GM23338 (cell line): Measurements from ENCODE around the gene ATAD3B.

Experiments
- CREB1 ChIP-seq: fragments of 250-450 bp; sonication (Bioruptor Pico); IDR thresholded peaks from 2 replicates; pipeline ENCODE4 v1.5.0; 2020; ENCODE audit warnings: low read depth, mild to moderate bottlenecking, moderate library complexity
- CTCF ChIP-seq, 2 experiments: fragments of 200-600 bp in 1 of 2; sonication (generic) in 1 of 2; conservative IDR thresholded peaks; 2 replicates each; pipeline versions ENCODE4 v1.5.1 to v1.6.1; 2016 to 2017; ENCODE audit warnings: antibody characterized with exemption in 2 of 2, low read depth in 2 of 2, mild to moderate bottlenecking in 2 of 2, moderate library complexity in 1 of 2
- EZH2 ChIP-seq: fragments of 200-600 bp; sonication (generic); IDR thresholded peaks from one replicate; pipeline ENCODE4 v1.8.0; 2017; ENCODE audit warnings: antibody characterized with exemption, mild to moderate bottlenecking, low read depth; ENCODE audit not compliant: unreplicated experiment
- EZH2phosphoT487 ChIP-seq: fragments of 200-600 bp; sonication (generic); IDR thresholded peaks from one replicate; pipeline ENCODE4 v1.8.1; 2018; ENCODE audit warnings: antibody characterized with exemption; ENCODE audit not compliant: unreplicated experiment
- JUNB ChIP-seq: IDR thresholded peaks from one replicate; pipeline ENCODE4 v1.6.1; 2016; ENCODE audit warnings: antibody characterized with exemption; ENCODE audit not compliant: unreplicated experiment
- POLR2AphosphoS5 ChIP-seq: IDR thresholded peaks from 2 replicates; pipeline ENCODE4 v1.6.1; 2016; ENCODE audit warnings: antibody characterized with exemption, low read depth
- REST ChIP-seq: IDR thresholded peaks from one replicate; pipeline ENCODE4 v1.6.1; 2018; ENCODE audit warnings: antibody characterized with exemption; ENCODE audit not compliant: unreplicated experiment
- ZNF114 ChIP-seq: fragments of 250-450 bp; sonication (Bioruptor Pico); IDR thresholded peaks from 2 replicates; pipeline ENCODE4 v1.5.0; 2020; ENCODE audit warnings: mild to moderate bottlenecking, moderate library complexity

GRCh38 chr1:1511533-1512285 is 40.1 kb downstream of the ATAD3B start, which contains the start of gene ATAD3A:
- TF ChIP-seq CTCF (conservative IDR thresholded peaks at IDR 0.05; ENCODE audit: low read depth in 2 of 2) (no peak), REST (no peak), EZH2 (no peak), JUNB (no peak), POLR2AphosphoS5 (peak; percentile 61), ZNF114 (CRISPR knock-in tag) (no peak), EZH2phosphoT487 (no peak), CREB1 (CRISPR knock-in tag) (peak; percentile 97)
